ENCODE results near the gene FKBP1B.

The FKBP1B gene

DNA sequence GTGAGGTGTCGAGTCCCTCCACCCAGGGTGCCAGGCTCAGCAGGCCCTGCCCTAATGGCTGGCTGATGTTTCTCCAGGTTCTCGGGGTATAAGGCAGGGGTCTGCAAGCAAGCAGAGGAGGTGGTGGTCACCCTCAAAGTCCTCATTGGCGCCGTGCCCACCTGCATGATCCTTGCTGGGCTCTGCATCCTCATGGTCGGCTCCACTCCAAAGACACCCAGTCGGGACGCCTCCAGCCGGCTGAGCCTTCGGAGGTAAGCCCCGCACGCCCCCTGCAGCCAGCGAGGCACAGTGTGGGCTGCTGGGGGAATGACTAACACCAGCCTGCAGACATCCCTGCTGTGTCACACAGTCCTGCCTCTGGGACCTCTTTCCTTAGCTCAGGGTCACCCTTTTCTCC, 25.5 kb upstream of the FKBP1B start:
- H3K36me3 ChIP-seq (ENCODE audit: insufficient read depth, low read length) = peaks cover 52% of the 10 kb centered on the region

DNA sequence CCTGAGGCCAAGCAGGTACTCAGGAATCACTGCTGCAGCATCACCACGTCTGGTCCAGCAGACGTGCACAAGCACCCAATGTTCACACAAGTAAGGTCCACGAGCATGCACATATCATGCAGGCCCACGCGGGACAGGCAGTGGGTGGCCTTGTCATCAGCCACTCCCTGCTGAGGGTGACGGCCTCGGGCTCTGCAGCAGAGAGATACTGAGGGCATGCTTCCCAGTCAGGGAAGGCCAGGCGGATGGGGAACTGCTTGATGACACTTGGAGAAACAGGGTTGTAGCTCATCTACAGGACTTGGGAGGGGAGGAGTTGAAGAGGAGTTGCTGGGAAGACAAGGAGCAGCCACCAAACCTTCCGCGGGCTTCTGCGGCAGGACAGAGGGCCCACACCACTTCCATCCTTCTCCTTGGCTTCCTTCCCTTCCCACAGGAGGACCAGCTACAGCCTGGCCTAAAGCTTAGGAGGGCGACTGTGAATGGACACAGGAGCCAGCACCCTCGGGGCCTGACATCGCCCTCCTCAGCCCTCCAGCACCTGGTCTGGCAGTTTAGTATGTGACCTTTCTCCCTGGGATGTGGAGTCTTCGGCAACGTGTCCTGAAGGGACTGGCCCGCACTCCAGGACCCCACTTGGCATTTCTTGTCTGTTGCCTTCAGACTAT, 24.4 kb upstream of the FKBP1B start:
- no peaks in the 10 kb centered on the region for H3K4me1 ChIP-seq (ENCODE audit: insufficient read depth, low read length)
- H3K27ac ChIP-seq (ENCODE audit: low read length) = no peak overlapping the region
- no peaks in the 10 kb centered on the region for H3K27me3 ChIP-seq (ENCODE audit: insufficient read depth, low read length, poor library complexity)
- TF ChIP-seq EZH2 (IDR thresholded peaks at IDR 0.05; ENCODE audit: borderline replicate concordance, low read depth, low read length, severe bottlenecking) = no peak
- TF ChIP-seq, protein P1, sequence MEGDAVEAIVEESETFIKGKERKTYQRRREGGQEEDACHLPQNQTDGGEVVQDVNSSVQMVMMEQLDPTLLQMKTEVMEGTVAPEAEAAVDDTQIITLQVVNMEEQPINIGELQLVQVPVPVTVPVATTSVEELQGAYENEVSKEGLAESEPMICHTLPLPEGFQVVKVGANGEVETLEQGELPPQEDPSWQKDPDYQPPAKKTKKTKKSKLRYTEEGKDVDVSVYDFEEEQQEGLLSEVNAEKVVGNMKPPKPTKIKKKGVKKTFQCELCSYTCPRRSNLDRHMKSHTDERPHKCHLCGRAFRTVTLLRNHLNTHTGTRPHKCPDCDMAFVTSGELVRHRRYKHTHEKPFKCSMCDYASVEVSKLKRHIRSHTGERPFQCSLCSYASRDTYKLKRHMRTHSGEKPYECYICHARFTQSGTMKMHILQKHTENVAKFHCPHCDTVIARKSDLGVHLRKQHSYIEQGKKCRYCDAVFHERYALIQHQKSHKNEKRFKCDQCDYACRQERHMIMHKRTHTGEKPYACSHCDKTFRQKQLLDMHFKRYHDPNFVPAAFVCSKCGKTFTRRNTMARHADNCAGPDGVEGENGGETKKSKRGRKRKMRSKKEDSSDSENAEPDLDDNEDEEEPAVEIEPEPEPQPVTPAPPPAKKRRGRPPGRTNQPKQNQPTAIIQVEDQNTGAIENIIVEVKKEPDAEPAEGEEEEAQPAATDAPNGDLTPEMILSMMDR (IDR thresholded peaks at IDR 0.05; ENCODE audit: borderline replicate concordance, extremely low read depth, low read length, poor library complexity, severe bottlenecking) = no peak
- H2AFZ ChIP-seq (ENCODE audit: low read depth, low read length) = no peak overlapping the region
- H3K9ac ChIP-seq (ENCODE audit: low read depth, low read length) = no peak overlapping the region
- no peaks in the 10 kb centered on the region for H3K9me3 ChIP-seq (ENCODE audit: insufficient read depth, low read length, severe bottlenecking)
- peaks cover 11% of the 10 kb centered on the region for H4K20me1 ChIP-seq (ENCODE audit: insufficient read depth, low read length)
- H3K79me2 ChIP-seq (ENCODE audit: insufficient read depth, low read length) = 0 out of 2 replicates have a peak, but pooled peaks cover 2% of the 10 kb centered on the region
- H3K4me3 ChIP-seq (ENCODE audit: low read depth in 1 of 2, low read length in 2 of 2) = no peak overlapping the region
- peaks cover 63% of the 10 kb centered on the region for H3K36me3 ChIP-seq (ENCODE audit: insufficient read depth, low read length)
- DNase-seq (no peak), ATAC-seq (ENCODE audit: insufficient read depth, low read depth) (no peak)
- no peak overlapping the region for H3K4me2 ChIP-seq (ENCODE audit: insufficient read depth, low read length)

More for the DNA sequence above, 25.5 kb upstream of the FKBP1B start:
- ATAC-seq (ENCODE audit: insufficient read depth, low read depth) = no peak
- H3K4me1 ChIP-seq (ENCODE audit: insufficient read depth, low read length) = no peaks in the 10 kb centered on the region
- no peaks in the 10 kb centered on the region for H3K79me2 ChIP-seq (ENCODE audit: insufficient read depth, low read length)
- no peak overlapping the region for H3K4me3 ChIP-seq (ENCODE audit: low read depth in 1 of 2, low read length in 2 of 2)
- no peaks in the 10 kb centered on the region for H3K27me3 ChIP-seq (ENCODE audit: insufficient read depth, low read length, poor library complexity)
- no peak overlapping the region for H2AFZ ChIP-seq (ENCODE audit: low read depth, low read length)
- no peak overlapping the region for H3K4me2 ChIP-seq (ENCODE audit: insufficient read depth, low read length)
- no peak overlapping the region for H3K27ac ChIP-seq (ENCODE audit: low read length)
- no peak for TF ChIP-seq EZH2 (IDR thresholded peaks at IDR 0.05; ENCODE audit: borderline replicate concordance, low read depth, low read length, severe bottlenecking)
- TF ChIP-seq, protein P1 (IDR thresholded peaks at IDR 0.05; ENCODE audit: borderline replicate concordance, extremely low read depth, low read length, poor library complexity, severe bottlenecking) = peak; percentile 21
- peaks cover 11% of the 10 kb centered on the region for H4K20me1 ChIP-seq (ENCODE audit: insufficient read depth, low read length)
- DNase-seq = no peak
- H3K9me3 ChIP-seq (ENCODE audit: insufficient read depth, low read length, severe bottlenecking) = no peaks in the 10 kb centered on the region
- H3K9ac ChIP-seq (ENCODE audit: low read depth, low read length) = no peak overlapping the region

DNA sequence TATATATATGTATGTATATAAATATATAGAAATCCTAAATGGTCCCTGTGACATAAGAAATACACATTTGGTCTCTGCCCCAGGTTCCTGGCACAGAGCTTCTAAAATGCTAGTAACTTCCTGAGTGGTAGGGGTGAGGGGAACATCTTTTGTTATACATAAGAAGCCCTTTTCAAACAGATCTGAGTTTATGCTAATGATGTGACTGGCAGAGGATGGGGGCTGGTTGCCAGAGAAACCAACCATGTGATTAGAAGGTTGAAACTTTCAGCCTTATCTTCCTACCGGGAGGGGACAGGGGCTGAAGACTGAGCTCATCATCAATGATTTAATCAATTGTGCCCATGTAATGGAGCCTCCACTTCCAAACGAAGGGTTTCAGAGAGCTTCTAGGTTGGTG, 23.3 kb upstream of the FKBP1B start:
- Histone ChIP-seq H3K9me3 (ENCODE audit: insufficient read depth, low read length, severe bottlenecking) (no peaks in the 10 kb centered on the region), H4K20me1 (ENCODE audit: insufficient read depth, low read length) (peaks cover 11% of the 10 kb centered on the region), H3K79me2 (ENCODE audit: insufficient read depth, low read length) (0 out of 2 replicates have a peak, but pooled peaks cover 2% of the 10 kb centered on the region), H2AFZ (ENCODE audit: low read depth, low read length) (no peak overlapping the region), H3K27ac (ENCODE audit: low read length) (no peak overlapping the region), H3K4me1 (ENCODE audit: insufficient read depth, low read length) (no peaks in the 10 kb centered on the region), H3K4me3 (ENCODE audit: low read depth in 1 of 2, low read length in 2 of 2) (no peak overlapping the region), H3K36me3 (ENCODE audit: insufficient read depth, low read length) (peaks cover 73% of the 10 kb centered on the region), H3K9ac (ENCODE audit: low read depth, low read length) (no peak overlapping the region), H3K27me3 (ENCODE audit: insufficient read depth, low read length, poor library complexity) (no peaks in the 10 kb centered on the region), H3K4me2 (ENCODE audit: insufficient read depth, low read length) (no peak overlapping the region)
- DNase-seq = no peak
- TF ChIP-seq EZH2 (IDR thresholded peaks at IDR 0.05; ENCODE audit: borderline replicate concordance, low read depth, low read length, severe bottlenecking) = no peak
- TF ChIP-seq, protein P1 (IDR thresholded peaks at IDR 0.05; ENCODE audit: borderline replicate concordance, extremely low read depth, low read length, poor library complexity, severe bottlenecking) = no peak
- ATAC-seq (ENCODE audit: insufficient read depth, low read depth) = no peak

Measured in DND-41 (cell line).